ENCODE measurements around the gene YTHDF1. TPM values are rescaled to one million over a fixed set of nuclear protein-coding genes. Genes with fewer than 3 reads are reported as not detected.

Gene YTHDF1
- total RNA-seq, 6 experiments from 2014 or later = 35.4 to 40.0 (median 37.2) TPM

DNA sequence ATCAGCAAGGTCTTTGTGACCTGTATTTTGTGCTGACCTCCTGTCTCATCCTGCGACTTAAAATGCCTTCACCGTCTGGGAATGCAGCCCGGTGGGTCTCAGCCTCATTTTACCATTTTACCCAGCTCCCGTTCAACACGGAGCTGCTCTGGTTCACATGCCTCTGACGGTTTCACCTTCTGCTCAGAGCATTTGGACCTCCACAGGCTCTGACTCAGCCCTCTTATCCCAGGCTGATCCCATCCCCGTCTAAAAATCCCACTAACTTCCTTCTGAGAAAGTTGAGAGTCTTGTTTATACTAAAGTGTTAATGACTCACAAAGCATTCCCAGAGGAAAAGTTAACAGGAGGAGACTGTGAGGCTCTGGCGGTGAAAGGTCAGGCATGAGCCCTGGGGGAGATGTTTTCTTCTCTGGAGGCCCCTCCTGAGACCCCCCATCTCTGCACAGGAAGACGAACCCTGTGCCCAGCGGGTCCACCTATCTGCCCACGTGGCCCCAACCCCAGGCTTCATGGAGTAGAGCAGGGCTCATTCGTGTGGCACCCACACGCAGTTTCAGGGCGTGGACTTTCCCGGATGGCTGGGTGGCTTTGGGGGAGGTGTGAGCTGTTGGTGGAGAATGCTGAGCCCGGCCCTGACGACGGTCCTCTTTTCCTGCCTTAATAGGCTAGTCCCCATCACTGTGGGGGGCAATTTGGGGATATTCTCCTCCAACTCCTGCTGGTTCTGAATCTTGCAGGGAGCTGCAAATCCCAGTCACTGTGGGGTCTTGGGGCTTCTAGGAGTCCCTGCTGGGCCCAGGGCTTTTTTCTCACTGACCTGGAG lies 16.5 kb upstream of the YTHDF1 start:
- Mint-ChIP-seq H3K4me3 (peak overlapping the region; percentile 83), H3K4me1 (ENCODE audit: low read depth) (peaks cover 35% of the 10 kb centered on the region), H3K36me3 (ENCODE audit: low read depth) (no peaks in the 10 kb centered on the region), H3K27ac (peak overlapping the region; percentile 91), H3K27me3 (ENCODE audit: insufficient read depth) (peaks cover 5% of the 10 kb centered on the region), H3K9me3 (no peaks in the 10 kb centered on the region)
- TF ChIP-seq, protein P1, sequence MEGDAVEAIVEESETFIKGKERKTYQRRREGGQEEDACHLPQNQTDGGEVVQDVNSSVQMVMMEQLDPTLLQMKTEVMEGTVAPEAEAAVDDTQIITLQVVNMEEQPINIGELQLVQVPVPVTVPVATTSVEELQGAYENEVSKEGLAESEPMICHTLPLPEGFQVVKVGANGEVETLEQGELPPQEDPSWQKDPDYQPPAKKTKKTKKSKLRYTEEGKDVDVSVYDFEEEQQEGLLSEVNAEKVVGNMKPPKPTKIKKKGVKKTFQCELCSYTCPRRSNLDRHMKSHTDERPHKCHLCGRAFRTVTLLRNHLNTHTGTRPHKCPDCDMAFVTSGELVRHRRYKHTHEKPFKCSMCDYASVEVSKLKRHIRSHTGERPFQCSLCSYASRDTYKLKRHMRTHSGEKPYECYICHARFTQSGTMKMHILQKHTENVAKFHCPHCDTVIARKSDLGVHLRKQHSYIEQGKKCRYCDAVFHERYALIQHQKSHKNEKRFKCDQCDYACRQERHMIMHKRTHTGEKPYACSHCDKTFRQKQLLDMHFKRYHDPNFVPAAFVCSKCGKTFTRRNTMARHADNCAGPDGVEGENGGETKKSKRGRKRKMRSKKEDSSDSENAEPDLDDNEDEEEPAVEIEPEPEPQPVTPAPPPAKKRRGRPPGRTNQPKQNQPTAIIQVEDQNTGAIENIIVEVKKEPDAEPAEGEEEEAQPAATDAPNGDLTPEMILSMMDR (IDR thresholded peaks at IDR 0.05) = no peak
- DNase-seq = peak; percentile 89

DNA sequence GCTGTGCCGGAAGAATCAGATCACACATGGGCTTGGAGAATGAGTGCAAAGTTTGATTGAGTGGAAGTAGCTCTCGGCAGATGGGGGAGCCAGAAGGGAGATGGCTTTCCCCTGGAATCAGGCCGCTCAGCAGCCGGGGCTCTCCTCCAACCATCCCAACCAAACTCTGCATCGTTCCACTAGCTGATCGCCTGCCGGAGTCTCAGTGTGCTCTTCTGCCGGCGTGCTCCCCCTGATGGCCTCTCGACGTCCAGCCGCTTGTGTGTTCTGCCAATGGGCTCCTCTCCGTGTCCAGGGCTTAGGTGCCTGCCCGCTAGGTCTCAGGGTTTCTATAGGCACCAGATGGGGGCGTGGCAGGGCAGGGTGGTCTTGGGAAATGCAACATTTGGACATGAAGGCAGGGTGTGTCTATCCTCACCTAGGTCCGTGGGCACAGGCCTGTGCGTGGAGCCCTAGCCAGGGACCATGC lies 14.9 kb upstream of the YTHDF1 start:
- TF ChIP-seq, protein P1 (IDR thresholded peaks at IDR 0.05) = peak; percentile 70
- Mint-ChIP-seq H3K27me3 (ENCODE audit: insufficient read depth) (peaks cover 7% of the 10 kb centered on the region), H3K4me3 (no peak overlapping the region; the same call in 1 of the 2 replicates), H3K36me3 (ENCODE audit: low read depth) (no peaks in the 10 kb centered on the region), H3K27ac (peak overlapping the region; percentile 39; the same call in 1 of the 2 replicates), H3K9me3 (no peaks in the 10 kb centered on the region), H3K4me1 (ENCODE audit: low read depth) (peaks cover 35% of the 10 kb centered on the region)
- peak; percentile 53 for DNase-seq

DNA sequence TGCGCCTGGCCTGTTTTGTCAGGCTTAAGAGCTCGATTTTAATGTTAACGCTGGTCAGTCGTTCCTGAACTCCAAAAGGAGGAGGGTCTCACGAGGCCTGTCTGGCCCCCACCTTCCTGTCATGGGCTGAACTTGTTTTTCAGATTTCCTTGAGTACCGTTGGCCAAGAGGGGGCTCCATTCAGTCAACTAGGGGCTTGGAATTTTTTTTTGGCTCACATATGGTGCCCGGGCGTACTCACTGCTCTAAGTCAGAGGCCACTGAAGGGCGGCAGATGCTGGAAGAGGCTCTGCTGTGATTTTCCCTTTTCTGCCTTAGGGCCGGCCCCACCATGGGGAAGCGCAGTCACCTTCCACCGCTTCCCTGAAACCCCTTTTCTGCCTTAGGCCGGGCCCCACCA lies 12.9 kb upstream of the YTHDF1 start:
- Mint-ChIP-seq H3K36me3 (ENCODE audit: low read depth) (no peaks in the 10 kb centered on the region), H3K9me3 (no peaks in the 10 kb centered on the region), H3K27ac (no peak overlapping the region), H3K4me3 (no peak overlapping the region), H3K27me3 (ENCODE audit: insufficient read depth) (peaks cover 7% of the 10 kb centered on the region), H3K4me1 (ENCODE audit: low read depth) (peaks cover 45% of the 10 kb centered on the region)
- TF ChIP-seq, protein P1 (IDR thresholded peaks at IDR 0.05) = no peak; the same call in 1 of the 2 replicates
- DNase-seq = no peak

DNA sequence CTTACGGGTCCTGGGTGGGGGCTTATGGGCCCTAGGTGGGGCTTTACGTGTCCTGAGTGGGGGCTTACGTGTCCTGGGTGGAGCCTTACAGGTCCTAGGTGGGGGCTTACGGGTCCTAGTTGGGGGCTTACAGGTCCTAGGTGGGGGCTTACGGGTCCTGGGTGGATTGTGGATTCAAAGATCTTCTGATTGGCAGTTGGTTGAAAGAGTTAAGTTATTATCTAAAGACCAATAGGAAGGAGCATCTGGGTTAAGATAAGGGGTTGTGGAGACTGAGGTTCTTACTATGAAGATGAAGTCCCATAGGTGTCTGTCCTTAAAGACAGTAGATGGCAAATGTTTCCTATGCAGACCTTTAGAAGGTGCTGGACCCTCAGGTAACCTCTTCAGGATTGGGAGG lies 11.3 kb upstream of the YTHDF1 start:
- Mint-ChIP-seq H3K27me3 (ENCODE audit: insufficient read depth) (peaks cover 7% of the 10 kb centered on the region), H3K9me3 (no peaks in the 10 kb centered on the region), H3K27ac (no peak overlapping the region), H3K4me1 (ENCODE audit: low read depth) (peaks cover 35% of the 10 kb centered on the region), H3K4me3 (no peak overlapping the region), H3K36me3 (ENCODE audit: low read depth) (no peaks in the 10 kb centered on the region)
- DNase-seq = no peak
- TF ChIP-seq, protein P1 (IDR thresholded peaks at IDR 0.05) = no peak

DNA sequence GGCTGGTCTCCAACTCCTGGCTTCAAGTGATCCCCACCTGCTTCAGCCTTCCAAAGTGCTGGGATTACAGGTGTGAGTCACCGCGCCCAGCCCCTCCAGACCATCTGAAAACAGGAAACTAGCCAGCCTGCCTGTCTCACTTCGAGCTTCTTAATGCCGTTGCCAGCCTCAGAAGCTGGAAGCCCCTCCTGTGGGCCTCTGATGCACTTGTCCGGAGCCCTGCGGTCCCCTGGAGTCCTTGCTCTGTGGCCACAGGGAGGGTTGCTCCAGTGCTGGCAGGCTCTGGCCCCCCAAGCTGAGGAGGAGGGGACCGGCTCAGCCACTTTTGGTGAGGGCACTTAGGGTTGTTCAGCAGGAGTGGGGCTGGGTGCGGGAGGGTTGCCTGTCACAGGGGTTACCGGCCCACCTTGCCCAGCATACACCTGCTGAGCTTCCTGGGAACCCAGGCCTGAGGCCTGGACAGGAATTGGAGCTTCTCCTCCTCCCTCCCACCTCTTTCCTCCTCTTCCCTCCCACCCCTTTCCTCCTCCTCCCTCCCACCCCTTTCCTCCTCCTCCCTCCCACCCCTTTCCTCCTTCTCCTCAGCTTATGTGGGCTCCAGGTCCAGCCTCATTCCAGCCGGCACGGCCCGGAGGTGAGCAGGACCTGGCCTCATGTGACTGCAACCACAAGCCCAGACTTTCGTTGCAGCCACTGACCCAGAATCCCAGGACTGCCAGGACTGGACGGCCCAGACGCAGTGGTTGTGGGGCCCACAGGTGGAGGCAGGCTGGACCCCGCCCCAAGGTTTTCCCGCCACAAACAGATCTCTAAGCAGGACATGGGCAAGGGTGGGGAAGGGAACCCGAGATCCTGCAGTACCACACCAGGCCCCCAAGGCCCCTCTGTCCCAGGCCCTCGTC lies 10.4 kb upstream of the YTHDF1 start:
- H3K27me3 Mint-ChIP-seq (ENCODE audit: insufficient read depth) = peaks cover 8% of the 10 kb centered on the region
- H3K4me1 Mint-ChIP-seq (ENCODE audit: low read depth) = peaks cover 25% of the 10 kb centered on the region
- TF ChIP-seq, protein P1 (IDR thresholded peaks at IDR 0.05) = no peak
- H3K4me3 Mint-ChIP-seq = no peak overlapping the region
- DNase-seq = no peak
- H3K9me3 Mint-ChIP-seq = no peaks in the 10 kb centered on the region
- no peak overlapping the region for H3K27ac Mint-ChIP-seq
- H3K36me3 Mint-ChIP-seq (ENCODE audit: low read depth) = no peaks in the 10 kb centered on the region
